H1 (cell line): ENCODE results near the gene FEM1C. TPM values are rescaled to one million over a fixed set of nuclear protein-coding genes. Genes with fewer than 3 reads are reported as not detected.

Experiments used
- CTCF ChIA-PET: fragments of 300-600 bp; sonication (Branson Sonifier 250); formaldehyde crosslinking; loops from one replicate; lab custom pipeline; 2021; ENCODE audit not compliant: partially characterized antibody; lab: Charles Lee
- POLR2A ChIA-PET: fragments of 300-600 bp; sonication (Branson Sonifier 250); formaldehyde crosslinking; loops from one replicate; lab custom pipeline; 2021; ENCODE audit warnings: inconsistent platforms; ENCODE audit not compliant: partially characterized antibody; lab: Charles Lee
- DNase-seq, 2 experiments: peaks; one replicate each; pipeline versions ENCODE4 v3.0.0 to v3.0.0-alpha.2; 2010 to 2022; ENCODE audit warnings: low spot score in 2 of 2, low read depth in 1 of 2, mixed read lengths in 1 of 2
- FAIRE-seq: peaks from 2 replicates; lab custom pipeline; 2011; peaks lifted over from hg19 to GRCh38; lab: Jason Lieb, UNC
- H2AFZ ChIP-seq: 2 replicates; pipeline ENCODE4 v1.8.1; 2012; ENCODE audit warnings: low read length, inconsistent platforms
- H2AK5ac ChIP-seq: 2 replicates; pipeline ENCODE4 v1.6.1; 2013; ENCODE audit warnings: low read depth, low read length
- H2BK120ac ChIP-seq: replicated peaks from 2 replicates; pipeline ENCODE3; 2013; ENCODE audit warnings: low read depth, low read length, inconsistent platforms
- H2BK12ac ChIP-seq: 2 replicates; pipeline ENCODE4 v1.6.1; 2013; ENCODE audit warnings: low read depth, low read length
- H2BK15ac ChIP-seq: 2 replicates; pipeline ENCODE4 v1.6.1; 2013; ENCODE audit warnings: low read length
- H2BK20ac ChIP-seq: 2 replicates; pipeline ENCODE4 v1.6.1; 2013; ENCODE audit warnings: low read length
- H2BK5ac ChIP-seq: 2 replicates; pipeline ENCODE4 v1.6.1; 2013; ENCODE audit warnings: low read depth, low read length
- H3K14ac ChIP-seq: 2 replicates; pipeline ENCODE4 v1.6.1; 2013; ENCODE audit warnings: inconsistent platforms; ENCODE audit not compliant: insufficient read length
- H3K18ac ChIP-seq: 2 replicates; pipeline ENCODE4 v1.6.1; 2013; ENCODE audit warnings: low read length; ENCODE audit errors: extremely low read depth
- H3K23ac ChIP-seq: 2 replicates; pipeline ENCODE4 v1.6.1; 2013; ENCODE audit warnings: inconsistent platforms; ENCODE audit not compliant: insufficient read length
- H3K23me2 ChIP-seq: 2 replicates; pipeline ENCODE4 v1.6.1; 2013; ENCODE audit warnings: low read depth, low read length
- H3K27ac ChIP-seq: 2 replicates; pipeline ENCODE4 v1.6.1; 2011; ENCODE audit warnings: low read depth, low read length, inconsistent platforms
- H3K27me3 ChIP-seq, 4 experiments: replicated peaks in 1 of 4; 1 replicate in 1 of 4; 2 replicates in 3 of 4; pipeline versions ENCODE4 v1.6.1 to v1.8.1; 2011 to 2013; ENCODE audit warnings: low read length in 3 of 4, mild to moderate bottlenecking in 3 of 4, inconsistent platforms in 2 of 4, mixed read lengths in 2 of 4, moderate library complexity in 1 of 4; ENCODE audit not compliant: control insufficient read depth in 3 of 4, insufficient read depth in 3 of 4; ENCODE audit errors: extremely low read depth in 1 of 4
- H3K36me3 ChIP-seq, 4 experiments: 2 replicates each; pipeline versions ENCODE4 v1.6.1 to v1.8.1; 2011 to 2013; ENCODE audit warnings: mild to moderate bottlenecking in 4 of 4, low read length in 3 of 4, moderate library complexity in 2 of 4, control low read depth in 1 of 4, inconsistent platforms in 1 of 4; ENCODE audit not compliant: insufficient read depth in 4 of 4, control insufficient read depth in 2 of 4
- H3K4ac ChIP-seq: replicated peaks from 2 replicates; pipeline ENCODE3; 2013; ENCODE audit warnings: low read length, low read depth, mixed read lengths, inconsistent platforms; ENCODE audit not compliant: insufficient read length
- H3K4me1 ChIP-seq, 4 experiments: replicated peaks in 1 of 4; 1 replicate in 1 of 4; 2 replicates in 3 of 4; pipeline versions ENCODE4 v1.6.1 to v1.8.1; 2011 to 2013; ENCODE audit warnings: low read length in 3 of 4, inconsistent platforms in 2 of 4, mixed read lengths in 1 of 4; ENCODE audit not compliant: insufficient read depth in 4 of 4, control insufficient read depth in 3 of 4
- H3K4me2 ChIP-seq, 2 experiments: 2 replicates each; pipeline versions ENCODE4 v1.6.1 to v1.8.1; 2011 to 2013; ENCODE audit warnings: low read depth in 2 of 2, low read length in 2 of 2, control low read depth in 1 of 2, inconsistent platforms in 1 of 2, mild to moderate bottlenecking in 1 of 2; ENCODE audit not compliant: insufficient read depth in 1 of 2
- H3K4me3 ChIP-seq, 4 experiments: fragments of 200-600, 300-600 bp in 1 of 4; sonication (generic), shearing (Covaris generic), sonication (Bioruptor Twin) in 1 of 4; 2 replicates each; pipeline versions ENCODE4 v1.5.1 to v1.8.1; 2011 to 2016; ENCODE audit warnings: low read length in 4 of 4, low read depth in 3 of 4, control low read depth in 2 of 4, inconsistent platforms in 2 of 4, mild to moderate bottlenecking in 2 of 4, mixed read lengths in 1 of 4, moderate library complexity in 1 of 4; ENCODE audit not compliant: insufficient read depth in 2 of 4; ENCODE audit errors: extremely low read depth in 1 of 4
- H3K56ac ChIP-seq: replicated peaks from 2 replicates; pipeline ENCODE3; 2013; ENCODE audit warnings: low read depth, mild to moderate bottlenecking, mixed read lengths, low read length, inconsistent platforms; ENCODE audit not compliant: insufficient read length
- H3K79me1 ChIP-seq: 2 replicates; pipeline ENCODE4 v1.6.1; 2013; ENCODE audit warnings: low read depth, low read length, control low read depth
- H3K79me2 ChIP-seq, 2 experiments: 2 replicates each; pipeline versions ENCODE4 v1.6.1 to v1.8.1; 2012 to 2013; ENCODE audit warnings: low read length in 2 of 2, mild to moderate bottlenecking in 2 of 2, inconsistent platforms in 1 of 2; ENCODE audit not compliant: insufficient read depth in 2 of 2, control insufficient read depth in 1 of 2
- H3K9ac ChIP-seq, 4 experiments: replicated peaks in 1 of 4; 1 replicate in 1 of 4; 2 replicates in 3 of 4; pipeline versions ENCODE4 v1.6.1 to v1.8.1; 2011 to 2013; ENCODE audit warnings: low read depth in 3 of 4, low read length in 3 of 4, control low read depth in 2 of 4, mild to moderate bottlenecking in 2 of 4, moderate library complexity in 2 of 4, inconsistent platforms in 1 of 4; ENCODE audit errors: extremely low read depth in 1 of 4
- H3K9me3 ChIP-seq, 2 experiments: 2 replicates each; pipeline versions ENCODE4 v1.6.1 to v1.8.1; 2012 to 2013; ENCODE audit warnings: mild to moderate bottlenecking in 2 of 2, moderate library complexity in 2 of 2, control low read depth in 1 of 2, inconsistent platforms in 1 of 2, low read depth in 1 of 2, low read length in 1 of 2, mixed read lengths in 1 of 2; ENCODE audit not compliant: insufficient read depth in 2 of 2
- H4K20me1 ChIP-seq, 2 experiments: replicated peaks in 1 of 2; 2 replicates each; pipeline versions ENCODE3 to v1.8.1; 2011 to 2013; ENCODE audit warnings: inconsistent platforms in 2 of 2, low read length in 2 of 2, mild to moderate bottlenecking in 1 of 2; ENCODE audit not compliant: insufficient read depth in 2 of 2, control insufficient read depth in 1 of 2
- H4K5ac ChIP-seq: 2 replicates; pipeline ENCODE4 v1.6.1; 2013; ENCODE audit warnings: low read length, low read depth, mixed read lengths, inconsistent platforms; ENCODE audit not compliant: insufficient read length
- H4K8ac ChIP-seq: 2 replicates; pipeline ENCODE4 v1.8.0; 2013; ENCODE audit warnings: mild to moderate bottlenecking, moderate library complexity, low read length, inconsistent platforms; ENCODE audit not compliant: insufficient read depth; ENCODE audit errors: extremely low read depth
- H4K91ac ChIP-seq: replicated peaks from 2 replicates; pipeline ENCODE3; 2013; ENCODE audit warnings: low read length, mixed read lengths, inconsistent platforms; ENCODE audit not compliant: insufficient read length
- WGBS, 2 experiments: shearing (Covaris generic) in 1 of 2; methylation state at CpG; one replicate each; pipeline versions ENCODE4 v1.1.6 to v1.1.7; 2013 to 2015; ENCODE audit warnings: low lambda C conversion rate in 2 of 2, mixed read lengths in 2 of 2, inconsistent platforms in 1 of 2, low coverage in 1 of 2, missing lambda C conversion rate in 1 of 2; ENCODE audit not compliant: insufficient replicate concordance in 2 of 2, insufficient coverage in 1 of 2, insufficient read length in 1 of 2; ENCODE audit errors: extremely low coverage in 1 of 2, missing lambda C conversion rate in 1 of 2; 5-methylcytosine and 5-hydroxymethylcytosine counted together
- polyA plus RNA-seq, 7 experiments: library from polyadenylated mRNA; depleted of rRNA in 3 of 7; stranded (reverse) in 5 of 7; unstranded in 2 of 7; fragments of >200 nt in 5 of 7; fragments of 200-250 nt in 2 of 7; gene quantifications; 1 replicate in 5 of 7; 2 replicates in 1 of 7; 4 replicates in 1 of 7; pipeline versions ENCODE4 v1.2.1 to v1.2.3, GENCODE V29; 2011 to 2013; ENCODE audit warnings: missing spikeins in 2 of 7, mixed read lengths in 2 of 7
- total RNA-seq: library from RNA; stranded (reverse); fragmentation: NEBNext Ultra II Directional; extraction: Animal tissue kit (Norgen Biotek cat#: 25700); gene quantifications from 2 replicates; pipeline ENCODE4 v1.2.1, GENCODE V29; 2021
- TF ChIP-seq, protein P1 (sequence below): IDR thresholded peaks from 2 replicates; pipeline ENCODE4 v1.6.1; 2012; ENCODE audit warnings: low read length, inconsistent platforms

FEM1C gene
- total and polyA plus RNA-seq, 2 of the 8 experiments (the other 6 are each of a cell fraction or from before 2014, with no cell fraction given) = 4.4 to 17.7 TPM

DNA sequence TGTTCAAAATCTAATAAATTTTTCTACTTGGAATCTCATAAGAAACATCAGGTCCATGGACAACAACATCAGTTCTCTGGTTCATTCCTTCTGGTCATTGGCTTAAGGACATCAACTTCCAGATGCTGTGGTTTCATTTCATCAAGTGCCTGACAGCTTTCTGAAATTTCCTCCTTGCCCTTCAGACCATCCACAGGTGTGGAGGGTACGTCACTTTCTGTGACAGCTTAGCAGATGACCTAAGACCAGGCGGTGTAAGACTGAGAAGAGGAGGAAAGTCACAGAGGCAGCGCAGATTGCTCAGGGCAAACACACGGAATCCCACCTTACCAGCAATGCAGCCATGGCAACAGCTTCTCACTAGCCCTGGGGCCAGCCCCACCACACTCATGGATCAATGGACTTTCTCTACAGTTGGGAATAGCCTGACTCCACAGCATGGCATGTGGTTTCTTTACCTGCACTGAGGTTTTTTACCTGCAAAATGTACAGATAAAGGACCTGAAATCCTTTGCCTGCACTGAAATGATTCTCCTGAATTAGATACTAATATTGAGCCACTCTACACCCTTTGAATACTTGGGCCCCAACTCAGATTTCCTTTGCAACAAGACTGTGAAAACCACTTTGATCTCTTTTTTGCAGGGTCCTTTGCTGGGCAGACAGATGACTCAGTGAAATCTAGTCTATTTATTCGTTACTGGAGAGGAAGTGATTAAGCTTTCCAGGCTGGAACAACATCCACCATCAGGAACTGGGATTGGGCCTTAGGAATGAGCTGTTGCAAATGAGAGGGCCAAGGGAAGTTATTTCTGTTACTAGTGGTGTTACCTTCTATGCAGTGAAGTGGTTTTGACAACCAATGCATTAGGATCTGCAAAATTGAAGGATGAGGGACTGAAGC, 30.8 kb upstream of the FEM1C start:
- H3K27ac ChIP-seq = no peak overlapping the region
- no peak for DNase-seq
- FAIRE-seq = no peak

More for the DNA sequence above, 30.8 kb upstream of the FEM1C start:
- Histone ChIP-seq H2BK120ac (no peak overlapping the region), H3K23me2 (no peaks in the 10 kb centered on the region), H3K4me3 (no peak overlapping the region), H4K5ac (no peak overlapping the region), H3K9ac (no peak overlapping the region), H3K27me3 (no peaks in the 10 kb centered on the region), H3K9me3 (no peaks in the 10 kb centered on the region), H2BK5ac (no peak overlapping the region), H3K36me3 (no peaks in the 10 kb centered on the region), H3K18ac (no peak overlapping the region), H2BK15ac (no peak overlapping the region), H3K23ac (no peak overlapping the region), H2AK5ac (no peak overlapping the region), H3K14ac (no peak overlapping the region), H4K20me1 (no peaks in the 10 kb centered on the region), H4K8ac (peak overlapping the region; percentile 63; the same call in 1 of the 2 replicates), H2BK12ac (no peak overlapping the region; the same call in 1 of the 2 replicates), H3K79me2 (no peaks in the 10 kb centered on the region), H3K4me2 (no peak overlapping the region), H3K4me1 (no peaks in the 10 kb centered on the region), H3K79me1 (no peaks in the 10 kb centered on the region), H3K56ac (no peak overlapping the region), H3K4ac (no peak overlapping the region), H2BK20ac (no peak overlapping the region), H2AFZ (no peak overlapping the region), H4K91ac (no peak overlapping the region)
- POLR2A ChIA-PET = interaction anchor here (1.6 kb wide), 1 partner anchor 31 kb away, joined by 4 read pairs; the partner anchor contains the start of gene FEM1C
- CTCF ChIA-PET = interaction anchor here (0.7 to 9.4 kb wide), 40 partner anchors 8 to 1889 kb away, joined by 3 to 138 read pairs (median 4); partner anchors contain the start of gene FEM1C
- 90% methylated on average over 5 of the region's 5 CpGs; no CpG with 5 or more reads in 1 of the 2 experiments for WGBS, 2 experiments
- TF ChIP-seq, protein P1, sequence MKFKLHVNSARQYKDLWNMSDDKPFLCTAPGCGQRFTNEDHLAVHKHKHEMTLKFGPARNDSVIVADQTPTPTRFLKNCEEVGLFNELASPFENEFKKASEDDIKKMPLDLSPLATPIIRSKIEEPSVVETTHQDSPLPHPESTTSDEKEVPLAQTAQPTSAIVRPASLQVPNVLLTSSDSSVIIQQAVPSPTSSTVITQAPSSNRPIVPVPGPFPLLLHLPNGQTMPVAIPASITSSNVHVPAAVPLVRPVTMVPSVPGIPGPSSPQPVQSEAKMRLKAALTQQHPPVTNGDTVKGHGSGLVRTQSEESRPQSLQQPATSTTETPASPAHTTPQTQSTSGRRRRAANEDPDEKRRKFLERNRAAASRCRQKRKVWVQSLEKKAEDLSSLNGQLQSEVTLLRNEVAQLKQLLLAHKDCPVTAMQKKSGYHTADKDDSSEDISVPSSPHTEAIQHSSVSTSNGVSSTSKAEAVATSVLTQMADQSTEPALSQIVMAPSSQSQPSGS = no peak
